ENCODE results near the gene HDAC4. TPM values are rescaled to one million over a fixed set of nuclear protein-coding genes. Genes with fewer than 3 reads are reported as not detected.
A peak's percentile ranks its signal among the peaks of the same experiment; 100 is the strongest.

The HDAC4 gene
- total and polyA plus RNA-seq, 5 donors: 7.8 to 29.1 (median 22.5) TPM

DNA sequence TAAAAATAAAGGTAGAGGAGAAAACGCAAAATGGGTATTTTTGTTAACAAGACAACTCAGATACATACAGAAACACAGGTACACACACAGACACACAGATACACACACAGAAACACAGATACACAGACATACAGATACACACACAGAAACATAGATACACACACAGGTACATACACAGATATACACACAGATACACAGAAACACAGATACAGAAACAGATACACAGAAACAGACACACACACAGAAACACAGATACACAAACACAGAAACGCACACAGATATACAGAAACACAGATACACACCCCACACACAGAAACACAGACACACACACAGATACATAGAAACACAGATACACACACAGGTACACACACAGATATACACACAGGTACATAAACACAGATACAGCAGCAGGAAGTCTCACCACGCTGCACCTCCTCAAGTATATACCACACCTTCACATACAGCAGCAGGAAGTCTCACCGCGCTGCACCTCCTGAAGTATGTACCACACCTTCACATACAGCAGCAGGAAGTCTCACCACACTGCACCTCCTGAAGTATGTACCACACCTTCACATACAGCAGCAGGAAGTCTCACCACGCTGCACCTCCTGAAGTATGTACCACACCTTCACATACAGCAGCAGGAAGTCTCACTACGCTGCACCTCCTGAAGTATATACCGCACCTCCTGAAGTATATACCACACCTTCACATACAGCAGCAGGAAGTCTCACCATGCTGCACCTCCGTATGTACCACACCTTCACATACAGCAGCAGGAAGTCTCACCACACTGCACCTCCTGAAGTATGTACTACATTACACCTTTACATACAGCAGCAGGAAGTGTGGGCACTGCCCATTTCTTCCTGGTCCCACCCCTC lies 250.5 kb downstream of the HDAC4 start:
- no peak overlapping the region for H3K4me3 ChIP-seq (ENCODE audit: low read length)
- peaks cover 11% of the 10 kb centered on the region for H3K4me1 ChIP-seq (ENCODE audit: control insufficient read depth, insufficient read depth, low read length)
- H3K27ac ChIP-seq (ENCODE audit: low read length): no peak overlapping the region
- no peaks in the 10 kb centered on the region for H3K27me3 ChIP-seq (ENCODE audit: control insufficient read depth, insufficient read depth)
- intact Hi-C loops (cut with DNase I): no loop called here
- H3K9me3 ChIP-seq (ENCODE audit: control insufficient read depth, low read length): no peaks in the 10 kb centered on the region
- ATAC-seq (no peak), DNase-seq (no peak)
- WGBS: 87% methylated on average over 9 of the region's 9 CpGs

DNA sequence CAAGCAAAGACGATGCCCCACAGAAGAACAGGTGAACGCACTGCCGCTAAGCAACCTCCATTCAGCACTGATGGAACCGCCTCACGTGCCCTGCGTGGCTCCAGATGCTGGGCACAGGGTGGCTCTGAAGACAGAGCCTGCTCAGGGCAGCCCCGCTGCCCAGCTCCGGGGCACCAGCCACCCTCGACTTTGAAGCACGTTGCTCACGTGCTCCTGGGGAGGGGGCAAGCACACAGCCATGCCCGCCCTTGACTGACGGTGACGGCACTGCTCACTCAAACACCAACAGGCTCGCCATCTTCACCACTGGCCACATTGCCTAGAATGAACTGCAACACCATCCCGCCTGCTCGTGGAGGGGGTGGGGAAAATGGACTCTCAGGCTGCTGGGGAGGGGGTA lies 251.3 kb downstream of the HDAC4 start:
- 97% methylated on average over 17 of the region's 17 CpGs for WGBS
- intact Hi-C loops (cut with DNase I): loop anchor here in 1 of 4 donors (10.0 kb wide), 1 partner anchor 735 kb away; no protein-coding TSS in a partner anchor
- no peak overlapping the region for H3K27ac ChIP-seq (ENCODE audit: low read length)

DNA sequence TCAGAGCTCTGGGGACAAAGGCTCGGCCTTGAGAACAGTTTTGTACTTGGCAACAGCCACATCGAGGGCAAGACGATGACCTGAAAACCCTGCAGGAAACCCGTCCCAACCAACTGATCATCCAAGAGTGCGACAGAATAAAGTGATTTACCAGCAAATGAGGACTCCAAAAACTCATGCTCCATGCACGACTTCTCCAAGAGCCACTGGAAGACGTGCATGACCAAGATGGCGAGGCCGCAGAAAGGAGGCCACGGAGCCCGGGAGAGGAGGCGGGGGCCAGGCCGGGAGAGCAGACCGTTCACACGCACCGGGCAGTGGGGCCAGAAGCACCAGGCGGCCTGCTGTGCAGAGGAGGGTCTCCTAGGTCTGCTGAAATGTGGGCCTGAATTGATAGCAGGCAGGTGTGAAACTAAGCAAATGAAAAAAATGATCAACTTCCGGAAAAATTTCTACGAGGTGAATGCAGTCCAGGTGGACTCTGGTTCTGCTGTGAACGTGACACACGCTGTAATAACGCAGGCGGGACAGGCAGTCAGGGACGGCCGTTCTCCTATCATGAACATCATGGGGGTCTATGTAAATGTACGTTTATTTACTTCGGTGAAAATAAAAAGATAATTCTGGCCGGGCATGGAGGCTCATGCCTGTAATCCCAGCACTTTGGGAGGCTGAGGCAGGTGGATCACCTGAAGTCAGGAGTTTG lies 252.2 kb downstream of the HDAC4 start:
- Histone ChIP-seq H3K27me3 (ENCODE audit: control insufficient read depth, insufficient read depth) (no peaks in the 10 kb centered on the region), H3K27ac (ENCODE audit: low read length) (no peak overlapping the region), H3K9me3 (ENCODE audit: control insufficient read depth, low read length) (no peaks in the 10 kb centered on the region), H3K4me1 (ENCODE audit: control insufficient read depth, insufficient read depth, low read length) (peaks cover 11% of the 10 kb centered on the region), H3K4me3 (ENCODE audit: low read length) (no peak overlapping the region)
- no peak for DNase-seq
- ATAC-seq: no peak
- intact Hi-C loops (cut with DNase I): loop anchor here in 1 of 4 donors (10.0 kb wide), 1 partner anchor 736 kb away; no protein-coding TSS in a partner anchor
- WGBS: 96% methylated on average over 28 of the region's 28 CpGs

More for the DNA sequence above, 251.3 kb downstream of the HDAC4 start:
- H3K27me3 ChIP-seq (ENCODE audit: control insufficient read depth, insufficient read depth): no peaks in the 10 kb centered on the region
- ATAC-seq (no peak), DNase-seq (no peak)
- no peak overlapping the region for H3K4me3 ChIP-seq (ENCODE audit: low read length)
- H3K9me3 ChIP-seq (ENCODE audit: control insufficient read depth, low read length): no peaks in the 10 kb centered on the region
- H3K4me1 ChIP-seq (ENCODE audit: control insufficient read depth, insufficient read depth, low read length): peaks cover 11% of the 10 kb centered on the region

DNA sequence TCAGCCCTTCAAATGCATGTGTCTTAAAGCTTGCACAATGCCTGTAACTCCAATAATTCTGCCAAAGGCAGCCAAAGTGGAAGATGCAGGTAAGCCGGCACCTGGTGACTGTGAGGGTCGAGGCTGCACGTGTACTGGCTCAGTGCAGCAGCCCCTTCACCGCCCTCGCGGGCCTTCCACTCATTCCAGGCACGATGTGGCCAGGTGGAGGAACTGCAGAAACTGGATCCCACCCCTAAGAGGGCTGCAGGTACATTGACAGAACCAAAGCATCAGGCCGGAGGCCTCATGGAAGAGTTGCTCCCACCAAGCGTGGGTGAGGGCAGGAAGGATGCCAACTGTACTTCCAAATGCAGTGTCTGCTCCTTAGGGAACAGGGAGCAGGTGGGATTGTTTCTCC lies 253.4 kb downstream of the HDAC4 start:
- H3K4me1 ChIP-seq (ENCODE audit: control insufficient read depth, insufficient read depth, low read length): peaks cover 10% of the 10 kb centered on the region
- H3K27ac ChIP-seq (ENCODE audit: low read length): no peak overlapping the region
- intact Hi-C loops (cut with DNase I): loop anchor here in 1 of 4 donors (10.0 kb wide), 1 partner anchor 737 kb away; no protein-coding TSS in a partner anchor
- H3K27me3 ChIP-seq (ENCODE audit: control insufficient read depth, insufficient read depth): no peaks in the 10 kb centered on the region
- no peaks in the 10 kb centered on the region for H3K9me3 ChIP-seq (ENCODE audit: control insufficient read depth, low read length)
- DNase-seq (no peak), ATAC-seq (no peak)
- no peak overlapping the region for H3K4me3 ChIP-seq (ENCODE audit: low read length)
- WGBS: 94% methylated on average over 9 of the region's 9 CpGs

DNA sequence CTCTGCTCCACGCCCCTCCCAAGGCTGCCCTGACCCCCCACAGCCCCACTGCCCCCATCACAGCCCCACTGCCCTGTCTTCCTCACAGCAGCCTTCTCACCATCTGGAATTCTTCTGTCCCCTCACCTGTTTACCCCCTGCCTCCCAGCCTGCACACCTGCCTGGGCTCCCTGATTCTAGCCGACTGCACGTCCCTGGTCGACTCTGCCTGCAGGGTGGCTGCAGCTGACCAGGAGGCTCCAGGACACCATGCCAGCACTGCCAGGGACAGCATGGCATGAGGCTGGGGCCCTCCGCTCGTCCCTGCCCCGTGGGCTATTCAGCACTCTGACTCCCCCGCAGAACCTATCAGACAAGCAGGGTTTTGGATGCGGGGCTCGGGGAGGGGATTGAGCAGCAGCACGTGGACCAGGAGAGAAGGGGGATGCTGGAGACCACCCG lies 254.1 kb downstream of the HDAC4 start:
- no peaks in the 10 kb centered on the region for H3K27me3 ChIP-seq (ENCODE audit: control insufficient read depth, insufficient read depth)
- 93% methylated on average over 12 of the region's 12 CpGs for WGBS
- no peaks in the 10 kb centered on the region for H3K9me3 ChIP-seq (ENCODE audit: control insufficient read depth, low read length)
- no peak overlapping the region for H3K27ac ChIP-seq (ENCODE audit: low read length)
- peaks cover 8% of the 10 kb centered on the region for H3K4me1 ChIP-seq (ENCODE audit: control insufficient read depth, insufficient read depth, low read length)
- ATAC-seq (no peak), DNase-seq (peak in 1 of 3 donors; percentile 40)
- intact Hi-C loops (cut with DNase I): loop anchor here in 1 of 4 donors (10.0 kb wide), 1 partner anchor 738 kb away; no protein-coding TSS in a partner anchor
- H3K4me3 ChIP-seq (ENCODE audit: low read length): no peak overlapping the region

DNA sequence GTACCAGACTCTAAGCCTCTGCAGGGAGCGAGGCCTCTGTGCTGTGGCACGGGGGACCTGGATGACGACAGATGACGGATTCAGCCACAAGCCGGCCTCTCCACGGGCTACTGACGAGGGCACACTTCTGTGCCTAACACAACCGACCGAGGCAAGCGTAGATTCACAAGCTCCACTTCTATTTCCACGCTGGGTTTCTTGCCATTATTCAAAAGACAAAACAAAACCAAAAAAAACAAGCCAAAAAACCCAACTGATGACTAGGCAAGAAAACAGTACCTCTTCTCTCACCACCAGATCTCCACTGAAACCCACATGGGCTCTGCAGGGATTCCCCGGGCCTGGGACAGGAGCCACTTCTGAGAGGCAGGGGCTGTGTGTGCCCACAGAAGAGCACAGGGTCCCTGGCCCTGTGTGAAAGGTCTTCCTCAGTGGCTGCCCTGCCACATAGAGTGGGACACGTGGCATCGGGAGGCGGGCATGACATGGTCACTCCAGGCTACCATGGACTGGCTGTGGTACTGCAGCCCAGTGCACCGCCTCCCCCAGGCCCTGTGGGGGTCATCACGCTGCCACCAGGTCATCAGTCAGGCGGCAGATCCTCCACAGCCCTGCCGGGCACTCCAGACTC lies 254.7 kb downstream of the HDAC4 start:
- no peak overlapping the region for H3K27ac ChIP-seq (ENCODE audit: low read length)
- H3K9me3 ChIP-seq (ENCODE audit: control insufficient read depth, low read length): no peaks in the 10 kb centered on the region
- peaks cover 3% of the 10 kb centered on the region for H3K4me1 ChIP-seq (ENCODE audit: control insufficient read depth, insufficient read depth, low read length)
- DNase-seq (no peak), ATAC-seq (no peak)
- no peaks in the 10 kb centered on the region for H3K27me3 ChIP-seq (ENCODE audit: control insufficient read depth, insufficient read depth)
- no peak overlapping the region for H3K4me3 ChIP-seq (ENCODE audit: low read length)
- 91% methylated on average over 19 of the region's 19 CpGs for whole genome bisulfite sequencing
- intact Hi-C loops (cut with DNase I): loop anchor here in 1 of 4 donors (10.0 kb wide), 1 partner anchor 739 kb away; no protein-coding TSS in a partner anchor

DNA sequence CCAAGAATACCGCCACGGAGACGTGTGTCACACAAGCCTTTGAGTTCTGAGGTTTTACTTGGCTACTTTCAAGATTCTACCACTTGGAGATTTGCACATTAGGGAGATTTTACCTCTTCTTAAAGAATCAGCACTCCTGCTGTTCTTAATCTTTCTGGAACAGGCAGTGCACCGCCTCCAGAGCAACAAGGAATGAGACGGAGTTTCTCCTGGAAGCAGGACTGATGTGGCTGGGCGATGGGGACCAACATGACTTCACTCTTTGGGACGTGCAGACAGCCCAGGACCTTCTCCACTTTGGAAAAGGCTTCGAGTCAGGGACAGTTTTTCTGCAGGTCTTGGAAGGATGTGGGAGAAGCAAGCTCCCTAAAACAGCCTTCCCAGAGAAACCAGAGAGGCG lies 255.2 kb downstream of the HDAC4 start:
- Histone ChIP-seq H3K27me3 (ENCODE audit: control insufficient read depth, insufficient read depth) (no peaks in the 10 kb centered on the region), H3K4me3 (ENCODE audit: low read length) (no peak overlapping the region), H3K9me3 (ENCODE audit: control insufficient read depth, low read length) (no peaks in the 10 kb centered on the region), H3K4me1 (ENCODE audit: control insufficient read depth, insufficient read depth, low read length) (no peaks in the 10 kb centered on the region), H3K27ac (ENCODE audit: low read length) (no peak overlapping the region)
- 85% methylated on average over 9 of the region's 9 CpGs for WGBS
- ATAC-seq (no peak), DNase-seq (no peak)
- intact Hi-C loops (cut with DNase I): loop anchor here in 1 of 4 donors (10.0 kb wide), 1 partner anchor 739 kb away; no protein-coding TSS in a partner anchor

DNA sequence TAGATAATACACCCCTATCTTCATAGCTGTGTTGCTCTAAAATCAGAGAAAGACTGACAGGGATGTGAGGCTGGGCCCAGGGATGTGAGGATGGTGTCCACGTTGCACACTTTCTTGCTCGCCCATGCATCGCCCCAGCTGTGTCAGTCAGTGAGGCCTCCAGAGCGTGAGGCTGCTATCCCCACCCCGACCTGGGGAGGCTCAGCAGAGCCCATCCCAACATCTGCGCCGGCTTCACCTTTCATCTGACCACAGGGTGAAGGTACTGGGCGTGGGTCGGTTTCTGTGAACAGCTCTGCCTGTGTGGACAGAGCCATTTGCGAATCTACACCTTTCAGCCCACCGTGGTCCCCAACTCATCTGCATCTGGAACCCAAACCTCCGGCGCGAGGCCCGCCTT lies 255.7 kb downstream of the HDAC4 start:
- no peak for DNase-seq
- WGBS: 95% methylated on average over 15 of the region's 15 CpGs

DNA sequence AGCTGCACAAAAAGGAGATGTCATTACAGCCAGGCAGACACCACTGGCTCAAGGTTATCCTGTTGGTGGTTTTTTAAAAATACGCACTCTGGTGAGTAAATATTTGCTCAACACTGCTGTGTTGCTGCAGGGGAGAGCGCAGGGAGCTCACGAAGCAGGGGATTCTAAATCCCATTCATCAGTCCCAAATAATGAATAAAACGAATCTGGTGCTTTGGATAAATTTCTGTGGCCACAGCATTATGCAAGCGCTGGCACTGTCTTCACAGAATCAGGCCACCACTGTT lies 256.2 kb downstream of the HDAC4 start:
- WGBS: 95% methylated on average over 5 of the region's 5 CpGs
- Histone ChIP-seq H3K27me3 (ENCODE audit: control insufficient read depth, insufficient read depth) (no peaks in the 10 kb centered on the region), H3K9me3 (ENCODE audit: control insufficient read depth, low read length) (no peaks in the 10 kb centered on the region), H3K4me1 (ENCODE audit: control insufficient read depth, insufficient read depth, low read length) (no peaks in the 10 kb centered on the region), H3K27ac (ENCODE audit: low read length) (no peak overlapping the region), H3K4me3 (ENCODE audit: low read length) (no peak overlapping the region)
- intact Hi-C loops (cut with DNase I): loop anchor here in 1 of 4 donors (10.0 kb wide), 1 partner anchor 740 kb away; no protein-coding TSS in a partner anchor
- no peak for DNase-seq
- ATAC-seq: no peak

More for the DNA sequence above, 255.7 kb downstream of the HDAC4 start:
- Histone ChIP-seq H3K4me3 (ENCODE audit: low read length) (no peak overlapping the region), H3K27me3 (ENCODE audit: control insufficient read depth, insufficient read depth) (no peaks in the 10 kb centered on the region), H3K4me1 (ENCODE audit: control insufficient read depth, insufficient read depth, low read length) (no peaks in the 10 kb centered on the region), H3K9me3 (ENCODE audit: control insufficient read depth, low read length) (no peaks in the 10 kb centered on the region), H3K27ac (ENCODE audit: low read length) (no peak overlapping the region)
- intact Hi-C loops (cut with DNase I): loop anchor here in 1 of 4 donors (10.0 kb wide), 1 partner anchor 740 kb away; no protein-coding TSS in a partner anchor
- ATAC-seq: no peak

DNA sequence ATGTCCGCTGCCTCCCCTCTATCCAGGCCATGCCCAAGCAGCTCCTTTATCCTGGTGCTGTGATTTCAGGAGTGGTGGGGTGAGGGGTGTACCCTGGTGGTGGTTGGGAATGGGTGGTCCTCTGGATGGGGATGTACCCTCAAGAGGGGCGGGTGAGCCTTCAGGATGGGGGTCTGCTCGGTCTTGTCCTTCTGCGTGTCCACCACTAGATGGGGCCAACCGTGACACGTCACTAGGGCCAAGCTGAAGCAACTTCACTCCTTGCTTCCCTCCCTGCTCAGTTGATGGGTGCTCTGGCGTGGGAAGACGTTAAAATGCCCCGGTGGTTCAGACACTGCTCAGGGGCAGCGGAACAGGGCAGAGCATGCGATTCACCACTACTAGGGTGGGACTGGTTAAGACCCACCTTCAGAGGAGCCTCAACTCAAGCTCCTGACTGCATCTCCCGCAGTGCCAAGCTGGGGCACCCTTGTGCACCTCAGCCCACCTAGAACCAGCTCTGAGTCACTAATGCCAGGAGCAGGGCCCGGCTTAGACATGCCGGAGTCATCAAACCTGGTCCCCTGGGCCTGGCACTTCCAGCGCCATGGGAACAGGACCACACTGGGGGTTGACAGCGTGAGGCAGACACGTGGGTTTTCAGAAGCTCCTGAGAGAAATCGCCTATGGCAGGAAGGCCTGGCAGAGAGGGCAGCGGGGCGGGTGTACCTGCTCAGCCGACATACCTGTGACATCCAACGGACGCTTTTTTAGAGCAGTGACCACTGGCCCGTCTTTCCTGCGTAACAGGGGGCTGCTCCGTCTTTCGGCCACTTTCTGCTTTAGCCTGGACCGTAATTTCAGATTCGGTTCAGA lies 256.7 kb downstream of the HDAC4 start:
- intact Hi-C loops (cut with DNase I): loop anchor here in 1 of 4 donors (10.0 kb wide), 1 partner anchor 741 kb away; no protein-coding TSS in a partner anchor
- WGBS: 80% methylated on average over 29 of the region's 29 CpGs
- Histone ChIP-seq H3K4me3 (ENCODE audit: low read length) (no peak overlapping the region), H3K27ac (ENCODE audit: low read length) (no peak overlapping the region), H3K27me3 (ENCODE audit: control insufficient read depth, insufficient read depth) (no peaks in the 10 kb centered on the region), H3K9me3 (ENCODE audit: control insufficient read depth, low read length) (no peaks in the 10 kb centered on the region), H3K4me1 (ENCODE audit: control insufficient read depth, insufficient read depth, low read length) (no peaks in the 10 kb centered on the region)
- DNase-seq (peak in 1 of 3 donors; percentile 54), ATAC-seq (peak; percentile 46 to 54)

Data from right cardiac atrium (tissue), 5 donors.